Stimulated activated CD8-positive, alpha-beta memory T cell treated with anti-CD3 and anti-CD28 coated beads, Interleukin-15, amount 100 ng/mL, for 4 hours (primary cell): Measurements from ENCODE around the gene AKAP13.

Experiments used
- DNase-seq, 2 donors: peaks; one replicate each; pipeline ENCODE4 v3.0.0-alpha.2; 2020; ENCODE audit warnings: low read depth in 2 of 2

AKAP13 gene

DNA sequence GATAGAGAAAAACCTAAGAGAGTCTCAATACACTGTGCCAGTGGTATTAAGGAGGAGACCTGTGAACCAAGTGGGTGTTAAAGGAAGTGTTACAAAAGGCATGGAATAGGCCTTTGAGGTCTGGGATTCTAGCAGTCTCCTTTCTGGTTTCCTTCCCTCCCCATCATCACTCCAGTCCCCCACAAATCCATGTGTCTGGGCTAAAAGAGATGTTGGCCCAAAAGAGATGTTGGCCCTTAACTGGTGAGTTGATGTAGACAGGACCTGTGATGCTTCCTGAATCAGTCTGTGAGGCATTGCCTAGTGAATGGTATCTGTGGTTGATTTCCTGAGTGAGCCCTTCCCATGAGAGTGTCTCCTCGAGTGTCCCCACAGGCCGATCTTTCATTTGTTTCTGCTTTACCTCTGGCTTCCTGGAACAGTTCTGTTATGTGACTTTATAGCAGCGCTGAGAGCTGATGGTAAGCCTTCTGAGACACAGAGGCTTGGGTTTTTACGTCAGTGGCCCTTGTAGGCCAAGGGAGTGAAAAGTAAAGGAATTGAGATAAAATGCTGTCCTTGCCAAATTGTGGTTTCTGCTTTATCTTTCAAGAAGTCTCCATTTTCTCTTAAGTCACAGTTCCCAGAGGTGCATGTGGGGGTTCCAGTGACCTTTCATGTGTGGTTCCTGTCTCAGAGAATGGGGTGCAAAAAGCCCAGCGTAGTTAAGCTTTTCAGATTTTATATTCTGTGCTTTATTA lies 326.5 kb downstream of the AKAP13 start:
- DNase-seq = no peak

DNA sequence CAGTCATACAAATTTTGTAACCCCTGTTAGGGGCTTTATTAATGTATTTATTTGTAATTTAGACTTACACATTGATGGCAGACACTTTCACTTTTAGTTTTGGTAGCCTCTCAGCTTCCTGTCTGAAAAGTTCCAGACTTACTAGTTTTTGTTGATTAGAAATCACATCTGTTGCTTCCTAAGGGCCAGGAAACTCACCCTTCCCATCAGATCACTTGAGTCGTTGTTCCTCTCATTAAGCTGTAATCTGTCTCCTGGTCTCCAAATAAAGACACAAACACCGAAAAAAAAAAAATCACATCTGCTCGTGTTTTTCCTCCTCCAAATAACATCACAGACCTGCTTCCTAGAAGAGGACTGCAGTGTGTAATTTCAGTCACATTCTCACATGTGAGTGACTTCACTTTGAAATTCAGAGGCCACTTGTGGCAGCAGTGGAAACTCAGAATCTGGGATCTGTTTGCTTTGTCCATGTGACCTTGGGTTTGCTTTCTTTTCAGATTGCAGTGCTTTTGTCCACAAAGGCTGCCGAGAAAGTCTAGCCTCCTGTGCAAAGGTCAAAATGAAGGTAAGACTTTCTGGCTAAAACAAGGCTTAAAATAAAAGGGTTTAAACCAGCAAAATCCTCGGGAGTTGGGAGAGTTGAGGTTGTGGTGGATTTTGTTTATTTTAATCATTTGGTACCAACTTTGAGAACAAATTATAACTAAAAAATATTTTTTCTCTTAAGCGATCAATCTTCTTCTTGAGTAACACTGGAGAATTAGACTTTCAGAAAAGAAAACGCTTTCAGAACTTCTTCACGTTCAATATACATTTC lies 327.3 kb downstream of the AKAP13 start:
- DNase-seq = no peak

DNA sequence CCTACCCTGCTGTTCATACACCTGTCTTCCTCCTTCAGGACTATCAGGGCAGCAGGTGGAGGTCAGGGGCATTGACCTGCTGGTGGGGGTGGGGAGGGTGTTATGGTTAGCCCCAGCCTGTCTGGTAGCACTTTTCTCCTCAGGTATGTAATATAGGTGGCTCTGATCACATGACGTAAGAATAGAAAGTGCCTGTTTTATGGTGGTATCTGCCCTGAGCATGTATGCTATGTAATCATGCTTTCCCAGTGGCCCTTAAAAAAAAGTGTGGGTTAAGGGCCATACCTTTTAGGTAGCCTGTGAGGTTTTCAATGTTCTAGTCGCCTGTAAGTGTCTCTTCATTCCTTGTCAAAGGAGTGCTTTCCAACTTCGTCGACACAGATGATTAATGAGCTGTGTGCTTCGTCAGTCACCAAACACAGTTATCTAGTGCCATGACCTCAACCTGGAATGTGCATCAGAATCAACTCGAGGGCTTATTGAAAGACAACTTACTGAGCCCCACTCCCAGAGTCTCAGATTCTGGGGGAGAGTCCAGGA lies 328.1 kb downstream of the AKAP13 start:
- DNase-seq = no peak

DNA sequence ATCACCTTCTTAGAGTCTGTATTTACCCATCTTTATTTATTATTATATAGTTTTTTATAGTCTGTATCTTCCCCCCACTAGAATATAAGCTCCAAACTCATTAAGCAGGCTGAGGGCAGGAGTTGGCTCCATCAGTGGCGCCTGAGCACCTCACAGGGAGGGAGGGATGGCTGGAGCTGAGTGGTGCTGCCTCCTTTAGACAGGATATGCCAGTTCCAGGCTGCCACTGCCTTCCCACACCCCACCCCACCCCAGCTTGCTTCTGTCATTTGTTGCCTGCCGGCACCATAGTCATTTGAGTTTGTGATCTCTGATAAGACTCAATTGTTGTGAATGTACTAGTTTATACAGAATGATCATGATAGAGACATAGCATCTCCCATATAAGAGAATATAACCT lies 328.8 kb downstream of the AKAP13 start:
- no peak for DNase-seq

DNA sequence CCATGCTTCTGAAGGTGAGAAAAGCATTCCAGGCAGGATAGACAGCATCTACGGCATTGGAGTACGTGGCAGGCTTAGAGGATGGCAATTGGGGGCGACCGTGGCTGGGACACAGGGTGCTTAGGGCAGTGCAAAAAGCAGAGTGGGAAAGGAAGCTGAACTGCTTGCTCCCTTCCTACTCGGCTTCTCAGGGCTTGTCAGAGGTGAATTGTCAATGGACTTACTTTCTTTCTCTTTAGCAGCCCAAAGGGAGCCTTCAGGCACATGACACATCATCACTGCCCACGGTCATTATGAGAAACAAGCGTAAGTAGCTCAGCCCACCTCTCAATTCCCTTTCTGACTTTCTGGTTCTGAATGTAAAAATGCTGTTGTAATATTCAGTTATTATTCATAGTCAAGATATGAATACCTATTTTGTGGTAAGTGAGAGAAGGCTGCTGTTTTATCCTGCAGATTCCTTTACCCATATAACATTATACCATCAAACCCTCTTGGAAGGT lies 330.0 kb downstream of the AKAP13 start:
- DNase-seq = no peak

DNA sequence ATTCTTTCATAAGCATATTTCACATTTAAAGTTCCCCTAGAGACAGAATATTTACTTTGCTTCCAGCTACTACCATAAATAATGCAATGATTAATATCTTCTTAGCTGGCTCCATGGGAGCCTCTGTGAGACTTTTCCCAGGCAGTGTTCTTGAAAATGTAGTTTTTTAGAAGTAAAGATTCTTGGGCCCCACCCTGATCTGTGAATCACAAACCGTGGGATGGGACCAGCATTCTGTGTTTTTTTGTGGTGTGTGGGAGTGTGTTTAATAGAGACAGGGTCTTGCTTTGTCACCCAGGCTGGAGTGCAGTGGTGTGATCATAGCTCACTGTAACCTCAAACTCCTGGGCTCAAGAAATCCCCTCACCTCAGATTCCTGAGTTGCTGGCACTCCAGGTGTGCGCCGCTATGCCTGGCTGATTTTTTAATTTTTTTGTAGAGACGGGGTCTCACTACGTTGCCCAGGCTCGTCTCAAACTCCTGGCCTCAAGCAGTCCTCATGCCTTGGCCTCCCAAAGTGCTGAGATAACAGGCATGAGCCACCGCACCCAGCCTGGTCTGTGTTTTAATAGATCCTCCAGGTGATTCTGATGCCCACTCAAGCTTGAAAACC lies 331.3 kb downstream of the AKAP13 start:
- no peak for DNase-seq

DNA sequence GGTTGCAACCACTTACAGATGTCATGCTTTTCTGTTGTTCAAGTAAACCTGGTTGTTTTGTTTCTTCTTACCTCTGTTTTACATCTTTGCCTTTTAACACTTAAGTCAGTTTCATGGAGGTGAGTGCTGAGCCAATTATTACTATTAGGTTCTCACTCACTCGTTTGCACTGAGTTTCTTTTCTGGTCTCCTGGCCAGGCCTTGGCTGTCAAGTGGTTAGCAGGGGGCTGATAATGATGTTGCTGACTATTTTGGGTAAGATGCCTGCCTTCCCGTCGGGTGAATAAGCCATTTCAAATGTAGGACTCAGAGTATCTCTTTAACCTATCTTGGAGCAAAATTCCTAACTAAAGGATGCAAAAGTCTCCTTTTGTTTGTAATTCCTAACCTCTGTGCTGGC lies 335.9 kb downstream of the AKAP13 start:
- no peak for DNase-seq

DNA sequence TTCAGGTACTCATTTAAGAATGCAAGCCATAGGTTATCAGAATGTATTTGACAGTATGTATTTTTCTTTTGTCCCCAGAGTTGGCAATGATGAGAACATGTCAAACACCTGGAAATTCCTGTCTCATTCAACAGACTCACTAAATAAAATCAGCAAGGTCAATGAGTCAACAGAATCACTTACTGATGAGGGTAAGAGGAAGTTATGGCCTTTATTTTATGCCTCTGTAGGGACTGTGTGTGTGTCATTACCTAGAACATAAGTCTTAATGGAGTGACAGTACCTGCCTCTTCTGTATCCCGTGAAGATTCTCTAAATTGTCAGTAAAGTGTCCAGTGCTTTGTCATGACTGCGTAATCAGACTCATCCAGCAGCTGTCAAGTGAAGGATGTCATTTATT lies 336.8 kb downstream of the AKAP13 start:
- DNase-seq = no peak

DNA sequence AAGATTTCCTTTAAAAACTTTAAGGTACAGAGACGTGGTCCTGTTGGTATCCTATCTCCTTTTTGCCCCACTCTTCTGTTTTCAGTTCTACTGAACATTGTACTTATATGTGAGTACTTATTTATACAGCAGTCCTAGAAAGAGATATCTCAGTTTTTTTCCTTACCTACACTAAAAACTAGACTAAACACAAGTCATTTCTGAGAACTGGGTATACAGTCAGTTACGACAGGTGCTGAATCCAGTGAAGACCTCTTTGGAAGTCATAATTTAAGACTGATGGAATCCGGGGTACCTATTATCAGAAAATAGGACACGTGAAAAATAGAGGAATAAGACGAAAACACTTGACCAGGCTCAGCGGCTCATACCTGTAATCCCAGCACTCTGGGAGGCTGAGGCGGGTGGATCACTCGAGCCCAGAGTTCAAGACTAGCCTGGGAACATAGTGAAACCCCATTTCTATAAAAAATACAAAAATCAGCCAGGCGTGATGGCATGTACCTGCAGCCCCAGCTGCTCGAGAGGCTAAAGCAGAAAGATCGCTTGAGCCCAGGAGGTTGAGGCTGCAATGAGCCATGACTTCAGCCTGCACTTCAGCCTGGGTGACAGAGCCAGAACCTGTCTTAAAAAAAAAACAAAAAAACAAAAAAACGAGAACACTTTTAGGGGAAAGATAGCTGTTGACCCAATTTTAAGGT lies 338.0 kb downstream of the AKAP13 start:
- no peak for DNase-seq

DNA sequence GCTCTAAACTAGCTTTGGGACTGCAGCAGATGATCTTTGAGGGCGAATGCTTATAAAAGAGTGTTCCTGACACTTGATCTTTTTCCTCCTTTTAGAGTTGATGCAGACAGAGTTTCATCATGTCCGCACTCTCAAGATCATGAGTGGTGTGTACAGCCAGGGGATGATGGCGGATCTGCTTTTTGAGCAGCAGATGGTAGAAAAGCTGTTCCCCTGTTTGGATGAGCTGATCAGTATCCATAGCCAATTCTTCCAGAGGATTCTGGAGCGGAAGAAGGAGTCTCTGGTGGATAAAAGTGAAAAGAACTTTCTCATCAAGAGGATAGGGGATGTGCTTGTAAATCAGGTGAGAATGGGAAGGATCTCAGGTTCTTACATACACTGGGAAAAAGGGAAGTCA lies 338.6 kb downstream of the AKAP13 start:
- DNase-seq = no peak

DNA sequence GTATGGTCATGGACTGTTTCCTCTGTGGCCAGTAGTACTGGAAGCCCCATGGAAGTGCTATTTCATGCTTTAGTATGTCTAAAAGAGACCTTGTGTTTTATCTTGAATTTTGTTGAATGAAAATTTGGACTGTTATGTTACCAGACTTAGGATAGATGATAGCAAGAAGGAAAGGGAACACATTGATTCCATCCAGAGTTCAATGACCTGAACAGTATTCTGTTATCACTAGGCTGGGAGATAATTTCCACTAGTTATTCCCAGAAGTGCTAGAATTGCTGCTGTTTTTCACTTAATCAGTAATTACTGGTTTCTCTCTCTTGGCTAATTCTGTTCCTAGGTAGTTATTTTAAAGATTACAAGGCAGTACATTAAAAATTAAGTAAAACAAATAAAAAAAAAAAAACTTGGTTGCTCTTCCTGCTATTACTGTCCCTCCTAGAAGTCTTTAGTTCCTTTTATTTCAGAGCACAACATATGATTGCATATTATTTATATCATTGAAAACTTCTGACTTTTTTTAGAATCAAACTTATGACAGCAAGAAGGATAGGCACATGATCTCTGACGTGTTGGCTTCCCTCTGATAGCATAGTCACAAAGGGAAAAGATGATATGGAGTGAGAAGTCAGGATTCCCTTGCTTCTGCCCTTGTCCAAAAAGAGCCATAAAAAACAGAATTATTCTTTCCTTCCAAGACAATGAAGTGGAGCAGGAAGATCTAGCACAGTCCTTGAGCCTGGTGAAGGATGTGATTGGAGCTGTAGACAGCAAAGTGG lies 342.2 kb downstream of the AKAP13 start:
- no peak for DNase-seq

DNA sequence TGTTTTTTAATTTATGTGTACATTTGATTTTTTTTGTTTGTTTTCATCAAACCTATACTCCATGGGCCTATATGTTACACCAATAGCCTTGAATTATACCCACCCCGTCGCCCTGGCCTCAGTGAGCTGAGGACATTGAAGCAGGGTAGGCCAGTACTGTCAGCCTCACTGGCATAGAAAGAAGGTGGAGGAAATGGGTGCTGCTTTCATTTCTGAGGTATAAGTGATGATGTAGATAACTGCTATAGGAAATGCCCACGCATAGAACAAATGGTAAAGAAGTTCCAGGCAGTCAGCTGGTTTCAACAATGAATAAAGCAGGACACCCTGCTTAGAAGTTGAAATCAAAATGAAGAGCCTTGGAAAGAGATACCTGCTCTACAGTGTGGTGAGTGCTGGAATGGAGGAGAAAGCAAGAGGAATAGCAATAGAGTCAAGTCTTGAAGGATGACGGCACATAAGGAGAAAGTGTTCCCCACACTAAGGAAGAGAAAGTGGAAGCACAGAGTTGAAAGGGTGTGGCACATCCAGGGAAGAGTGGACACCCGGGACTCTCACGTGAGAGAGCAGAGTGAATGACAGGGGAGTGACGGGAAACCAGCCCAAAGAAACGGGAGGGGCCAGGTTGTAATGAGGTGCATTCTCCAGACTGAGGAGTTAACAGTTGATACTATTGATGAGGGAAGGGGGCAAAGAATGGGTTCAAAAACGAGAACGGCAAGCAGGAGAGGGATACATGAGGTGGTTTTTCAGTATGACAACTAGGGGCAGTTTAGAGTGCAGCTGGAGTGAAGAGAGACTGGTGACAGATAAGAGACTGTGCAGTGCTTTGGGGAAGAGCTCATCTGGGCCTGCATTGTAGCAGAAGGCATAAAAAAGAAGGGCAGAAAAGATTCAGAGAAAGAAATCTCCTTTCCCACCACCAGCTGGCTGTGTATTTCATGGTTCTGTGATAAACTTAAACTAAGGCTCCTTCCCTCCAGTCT lies 343.9 kb downstream of the AKAP13 start:
- DNase-seq = no peak

DNA sequence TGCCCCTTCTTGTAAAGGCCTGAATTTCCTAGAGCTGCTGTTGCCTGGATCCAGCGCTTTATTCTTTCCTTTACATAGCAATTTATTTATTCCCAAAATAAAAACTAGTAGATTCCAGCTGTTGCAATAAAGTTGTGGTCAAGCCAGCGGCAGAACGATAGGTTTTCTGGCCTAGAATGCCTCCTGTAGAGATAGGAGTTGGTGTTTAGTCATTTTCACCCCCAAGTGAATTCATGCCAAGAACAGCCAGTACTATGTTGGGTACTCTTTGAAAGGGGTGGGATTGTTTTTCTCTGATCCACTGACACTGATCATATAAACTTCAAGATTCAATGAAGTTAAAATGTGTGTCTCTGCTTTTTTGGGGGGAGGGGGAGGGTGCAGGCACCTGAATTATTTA lies 344.6 kb downstream of the AKAP13 start:
- no peak for DNase-seq

DNA sequence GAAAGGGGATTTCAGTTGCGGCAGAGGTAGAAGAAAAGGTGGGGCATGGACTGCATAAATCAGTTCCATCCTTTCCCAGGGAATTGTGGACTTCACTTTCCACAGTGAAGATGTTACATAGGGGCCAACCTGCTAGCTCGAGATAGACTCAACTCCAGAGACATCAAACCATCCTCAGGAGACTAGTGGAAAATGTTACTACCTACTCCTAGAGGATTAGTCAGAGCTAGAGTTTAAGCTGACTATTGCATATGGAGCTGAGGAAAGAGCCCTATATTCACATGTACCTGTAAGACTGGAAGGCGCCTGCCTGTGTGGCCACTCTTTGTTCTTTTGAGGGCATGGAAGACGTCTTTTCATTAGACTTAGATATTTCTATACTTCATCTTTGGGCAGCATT lies 345.2 kb downstream of the AKAP13 start:
- DNase-seq = no peak

DNA sequence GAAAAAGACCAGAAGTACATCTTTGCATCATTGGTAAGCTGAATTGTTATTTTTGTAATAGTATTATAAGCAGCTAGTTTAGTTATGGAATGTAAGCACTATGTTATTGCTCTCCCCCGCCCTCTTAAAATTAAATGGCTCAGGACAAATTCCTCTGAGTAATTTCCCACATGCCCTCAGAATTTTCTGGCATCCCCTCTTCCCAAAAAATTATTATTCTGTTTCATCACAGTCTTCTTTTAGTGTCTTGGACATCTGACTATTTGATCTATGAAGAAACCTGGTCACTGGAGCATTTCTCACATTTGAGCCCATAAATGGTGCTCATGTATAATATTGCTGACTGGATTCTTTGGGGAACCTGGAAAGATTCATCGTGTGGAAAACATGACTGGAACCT lies 346.1 kb downstream of the AKAP13 start:
- no peak for DNase-seq

DNA sequence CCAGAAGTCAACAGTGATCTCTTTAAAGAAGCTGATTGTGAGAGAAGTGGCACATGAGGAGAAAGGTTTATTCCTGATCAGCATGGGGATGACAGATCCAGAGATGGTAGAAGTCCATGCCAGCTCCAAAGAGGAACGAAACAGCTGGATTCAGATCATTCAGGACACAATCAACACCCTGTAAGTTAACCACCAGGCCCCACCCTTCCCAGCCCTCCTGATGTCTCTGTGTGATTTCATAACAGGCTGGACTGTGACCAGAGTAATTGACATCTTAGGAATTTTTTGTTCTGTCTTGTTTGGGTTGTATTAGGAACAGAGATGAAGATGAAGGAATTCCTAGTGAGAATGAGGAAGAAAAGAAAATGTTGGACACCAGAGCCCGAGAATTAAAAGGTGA lies 346.7 kb downstream of the AKAP13 start:
- no peak for DNase-seq

DNA sequence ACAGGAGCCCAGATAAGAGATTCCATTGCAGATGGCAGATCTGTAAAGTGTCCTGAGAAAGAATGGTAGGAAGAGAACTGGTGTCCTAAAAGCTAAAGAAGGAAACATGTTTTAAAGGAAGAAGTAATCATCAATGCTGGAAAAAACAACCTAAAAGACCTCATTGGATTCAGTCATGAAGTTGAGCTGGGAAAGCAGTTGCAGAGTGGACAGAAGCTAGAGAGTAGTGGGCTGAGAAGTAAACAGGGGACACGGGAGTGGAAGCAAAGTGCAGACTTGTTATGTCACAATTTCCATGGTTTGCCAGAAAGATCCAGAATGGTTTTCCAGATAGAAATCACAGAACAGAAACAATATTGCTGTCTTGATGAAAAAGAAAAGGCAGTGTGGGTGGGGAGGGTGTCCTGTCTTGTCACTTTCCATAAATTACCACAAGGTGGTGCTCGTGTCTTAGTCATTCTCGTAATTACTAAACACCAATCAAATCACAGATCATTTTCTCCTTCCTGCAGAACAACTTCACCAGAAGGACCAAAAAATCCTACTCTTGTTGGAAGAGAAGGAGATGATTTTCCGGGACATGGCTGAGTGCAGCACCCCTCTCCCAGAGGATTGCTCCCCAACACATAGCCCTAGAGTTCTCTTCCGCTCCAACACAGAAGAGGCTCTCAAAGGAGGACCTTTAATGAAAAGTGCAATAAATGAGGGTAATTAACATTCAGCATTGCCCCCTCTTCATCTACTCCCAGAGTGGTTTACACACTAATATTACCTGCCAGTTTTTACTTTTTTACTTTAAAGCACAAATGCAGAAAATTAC lies 349.8 kb downstream of the AKAP13 start:
- peak in 1 of 2 donors; percentile 18 for DNase-seq

DNA sequence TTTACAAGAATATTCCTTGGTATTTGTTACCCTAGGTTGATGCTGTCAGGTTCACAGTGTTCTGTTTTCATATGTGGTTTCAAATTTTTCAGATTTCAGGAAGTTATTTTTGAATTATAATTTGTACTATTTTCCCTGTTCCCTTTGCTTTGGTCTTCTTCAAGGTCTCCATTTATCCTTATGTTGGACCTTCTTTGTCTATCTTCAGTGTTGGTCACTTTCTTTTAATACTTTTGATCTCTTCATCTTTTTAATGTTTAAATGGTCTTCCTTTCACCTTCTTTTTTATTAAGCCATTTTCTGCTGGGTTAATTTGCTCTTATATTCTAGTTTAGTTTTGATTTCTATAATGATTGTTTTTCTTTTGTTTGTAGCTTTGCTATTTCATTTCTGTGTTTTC lies 353.0 kb downstream of the AKAP13 start:
- no peak for DNase-seq

DNA sequence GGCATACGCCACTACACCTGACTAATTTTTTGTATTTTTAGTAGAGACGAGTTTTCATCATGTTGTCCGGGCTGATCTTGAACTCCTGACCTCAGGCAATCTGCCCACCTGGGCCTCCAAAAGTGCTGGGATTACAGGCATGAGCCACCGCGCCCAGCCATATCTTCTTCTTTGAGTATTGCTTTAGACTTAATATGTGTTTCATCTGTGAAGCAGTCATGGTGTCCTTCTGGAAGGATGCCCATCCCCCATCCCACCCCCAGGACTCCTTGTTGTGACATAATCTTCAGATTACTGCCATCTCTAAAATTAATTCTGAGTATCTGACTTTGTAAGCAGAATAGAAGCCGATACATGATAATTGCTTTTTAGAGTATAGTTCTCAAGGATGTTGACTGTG lies 356.7 kb downstream of the AKAP13 start:
- DNase-seq = no peak
